ENCODE results near the gene SLC30A7.

GRCh38 chr1:101017448-101017847, 121.6 kb downstream of the SLC30A7 start:
- TF ChIP-seq CTCF (IDR thresholded peaks at IDR 0.05) (no peak), EZH2 (IDR thresholded peaks at IDR 0.05) (no peak), EZH2phosphoT487 (IDR thresholded peaks at IDR 0.05) (no peak)
